MCF 10A (cell line): ENCODE measurements around the gene SYCP3. TPM values are rescaled to one million over a fixed set of nuclear protein-coding genes. Genes with fewer than 3 reads are reported as not detected.

Source experiments
- BruUV-seq: library from RNA; stranded (reverse); fragments of 400-500 nt; replicated peaks from 2 replicates; lab custom pipeline; 2021; lab: Mats Ljungman, UMichigan
- CTCF ChIA-PET: fragments of 300-600 bp; sonication (Branson Sonifier 250); formaldehyde crosslinking; extraction: SDS; loops from one replicate; lab custom pipeline; 2021; ENCODE audit warnings: antibody characterized with exemption, inconsistent platforms; lab: Yijun Ruan, JAX
- POLR2A ChIA-PET: fragments of 300-600, 350-650 bp; sonication (Branson Sonifier 250); formaldehyde crosslinking; extraction: SDS; loops from one replicate; lab custom pipeline; 2020; ENCODE audit warnings: antibody characterized with exemption, inconsistent platforms; lab: Yijun Ruan, JAX
- DNase-seq: peaks from one replicate; pipeline ENCODE4 v3.0.0-alpha.2; 2018; ENCODE audit not compliant: unreplicated experiment
- H3K27ac Mint-ChIP-seq: one replicate; pipeline ENCODE4 v1.8.0; 2022; ENCODE audit warnings: mild to moderate bottlenecking, low read depth, mixed read lengths; ENCODE audit not compliant: unreplicated experiment
- H3K27me3 Mint-ChIP-seq: one replicate; pipeline ENCODE4 v1.8.0; 2022; ENCODE audit warnings: mixed read lengths; ENCODE audit not compliant: insufficient read depth, unreplicated experiment
- H3K36me3 Mint-ChIP-seq: one replicate; pipeline ENCODE4 v1.8.0; 2022; ENCODE audit warnings: mild to moderate bottlenecking, moderate library complexity, mixed read lengths; ENCODE audit not compliant: insufficient read depth, unreplicated experiment
- H3K4me1 Mint-ChIP-seq: one replicate; pipeline ENCODE4 v1.8.0; 2022; ENCODE audit warnings: mixed read lengths; ENCODE audit not compliant: insufficient read depth, unreplicated experiment
- H3K4me3 Mint-ChIP-seq: one replicate; pipeline ENCODE4 v1.8.0; 2022; ENCODE audit warnings: mild to moderate bottlenecking, moderate library complexity, mixed read lengths; ENCODE audit not compliant: unreplicated experiment
- H3K9me3 Mint-ChIP-seq: one replicate; pipeline ENCODE4 v1.8.0; 2022; ENCODE audit warnings: mixed read lengths; ENCODE audit not compliant: unreplicated experiment
- intact Hi-C: fragments of 100-400 bp; cut with micrococcal nuclease; formaldehyde crosslinking; loops from 2 replicates; pipeline ENCODE4 v1.14.1; 2022
- total RNA-seq: library from RNA; stranded (reverse); gene quantifications from 2 replicates; pipeline ENCODE4 v1.2.3, GENCODE V29; 2022
- TF ChIP-seq, protein P1 (sequence below): fragments of 200-600 bp; IDR thresholded peaks from one replicate; pipeline ENCODE4 v1.8.0; 2022; ENCODE audit warnings: antibody characterized with exemption, mild to moderate bottlenecking; ENCODE audit not compliant: unreplicated experiment

SYCP3 gene
- total RNA-seq, 1 experiment from 2014 or later, result not detected

DNA sequence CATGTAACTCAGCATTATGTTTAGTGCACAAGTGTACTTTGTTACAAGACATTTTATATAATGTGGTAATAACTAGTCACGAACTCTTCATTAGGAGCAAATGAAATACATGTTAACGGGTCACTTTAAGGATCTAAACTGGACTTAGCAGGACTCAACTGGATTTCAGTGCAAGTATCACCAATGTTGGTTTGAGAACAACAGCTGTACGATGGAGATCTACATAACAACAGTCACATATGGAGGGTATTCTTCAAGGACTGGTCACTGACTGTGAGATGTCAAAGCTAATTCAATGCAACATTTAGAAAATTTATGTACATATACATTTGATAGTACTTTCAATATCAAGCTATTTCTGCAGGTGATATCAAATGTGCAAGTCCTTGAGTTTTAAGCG, 22.5 kb upstream of the SYCP3 start:
- DNase-seq, result no peak
- Mint-ChIP-seq H3K27me3 (no peaks in the 10 kb centered on the region), H3K9me3 (no peaks in the 10 kb centered on the region), H3K36me3 (peaks cover 17% of the 10 kb centered on the region), H3K27ac (no peak overlapping the region), H3K4me3 (no peak overlapping the region), H3K4me1 (no peaks in the 10 kb centered on the region)
- TF ChIP-seq, protein P1, sequence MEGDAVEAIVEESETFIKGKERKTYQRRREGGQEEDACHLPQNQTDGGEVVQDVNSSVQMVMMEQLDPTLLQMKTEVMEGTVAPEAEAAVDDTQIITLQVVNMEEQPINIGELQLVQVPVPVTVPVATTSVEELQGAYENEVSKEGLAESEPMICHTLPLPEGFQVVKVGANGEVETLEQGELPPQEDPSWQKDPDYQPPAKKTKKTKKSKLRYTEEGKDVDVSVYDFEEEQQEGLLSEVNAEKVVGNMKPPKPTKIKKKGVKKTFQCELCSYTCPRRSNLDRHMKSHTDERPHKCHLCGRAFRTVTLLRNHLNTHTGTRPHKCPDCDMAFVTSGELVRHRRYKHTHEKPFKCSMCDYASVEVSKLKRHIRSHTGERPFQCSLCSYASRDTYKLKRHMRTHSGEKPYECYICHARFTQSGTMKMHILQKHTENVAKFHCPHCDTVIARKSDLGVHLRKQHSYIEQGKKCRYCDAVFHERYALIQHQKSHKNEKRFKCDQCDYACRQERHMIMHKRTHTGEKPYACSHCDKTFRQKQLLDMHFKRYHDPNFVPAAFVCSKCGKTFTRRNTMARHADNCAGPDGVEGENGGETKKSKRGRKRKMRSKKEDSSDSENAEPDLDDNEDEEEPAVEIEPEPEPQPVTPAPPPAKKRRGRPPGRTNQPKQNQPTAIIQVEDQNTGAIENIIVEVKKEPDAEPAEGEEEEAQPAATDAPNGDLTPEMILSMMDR, result no peak
- ChIA-PET CTCF (interaction anchor here (0.6 to 4.0 kb wide), 5 partner anchors 11 to 349 kb away, joined by 3 to 28 read pairs (median 4); partner anchors contain the start of gene GNPTAB), POLR2A (interaction anchor here (0.7 to 1.3 kb wide), 2 partner anchors 248 to 354 kb away, joined by 3 read pairs; partner anchors contain the start of gene ARL1)
- intact Hi-C loops, result no loop called here
- BruUV-seq, result no TSS peak

DNA sequence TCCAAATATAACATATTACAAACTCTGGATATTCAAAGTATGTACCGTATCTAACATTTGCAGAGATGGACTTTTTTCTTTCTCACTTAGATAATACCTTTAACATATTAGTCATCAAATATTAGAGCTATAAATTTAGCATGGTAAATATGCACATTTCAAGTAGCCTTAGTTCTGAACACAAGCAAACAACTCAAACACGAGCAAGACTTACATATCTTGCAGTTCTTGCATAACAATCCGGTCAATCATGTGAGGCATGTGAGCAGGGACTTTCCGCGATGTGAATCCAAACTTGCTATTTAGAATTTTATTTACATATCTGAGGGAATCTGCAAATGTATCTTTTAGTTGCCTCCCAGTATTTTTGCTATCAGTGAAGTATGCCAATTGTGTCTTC, 22.1 kb upstream of the SYCP3 start:
- no peak overlapping the region for H3K27ac Mint-ChIP-seq
- no peaks in the 10 kb centered on the region for H3K4me1 Mint-ChIP-seq
- H3K27me3 Mint-ChIP-seq, result no peaks in the 10 kb centered on the region
- ChIA-PET POLR2A (interaction anchor here (0.7 to 1.3 kb wide), 3 partner anchors 195 to 354 kb away, joined by 3 read pairs; partner anchors contain the start of gene ARL1), CTCF (interaction anchor here (0.6 to 4.0 kb wide), 5 partner anchors 10 to 348 kb away, joined by 3 to 28 read pairs (median 6); no protein-coding TSS in a partner anchor)
- no peaks in the 10 kb centered on the region for H3K9me3 Mint-ChIP-seq
- H3K4me3 Mint-ChIP-seq, result no peak overlapping the region
- intact Hi-C loops, result no loop called here
- H3K36me3 Mint-ChIP-seq, result peaks cover 17% of the 10 kb centered on the region
- TF ChIP-seq, protein P1, result no peak
- DNase-seq, result peak; percentile 1
- BruUV-seq, result no TSS peak

DNA sequence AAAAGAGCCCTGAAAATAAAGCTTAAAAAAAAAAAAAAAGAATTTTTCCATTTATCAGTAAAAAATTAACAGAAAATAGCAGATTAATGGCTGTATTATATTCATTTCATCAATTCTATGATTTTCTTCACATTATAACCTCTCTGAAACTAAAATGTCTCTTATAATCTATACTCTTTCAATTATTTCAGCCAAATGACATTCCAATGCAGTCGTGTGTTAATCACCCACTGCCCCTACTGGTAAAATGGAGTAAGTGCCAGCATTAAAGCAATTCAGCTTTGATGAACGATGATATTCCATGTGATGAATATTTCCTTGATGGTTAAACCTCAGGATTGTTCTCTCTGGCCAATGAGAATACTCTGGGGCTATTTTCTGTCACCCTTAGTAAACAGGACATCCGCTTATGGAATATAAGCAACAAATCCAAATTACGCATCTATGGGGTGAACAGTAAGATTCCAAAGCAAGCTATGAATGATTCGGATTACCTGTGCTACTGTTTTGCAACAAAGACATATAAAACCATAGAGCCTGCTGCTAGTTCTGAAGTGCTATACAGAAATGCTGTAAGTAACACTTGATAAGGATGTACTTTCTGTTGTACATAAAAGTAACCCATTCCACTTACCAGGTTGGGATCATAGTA, 20.3 kb upstream of the SYCP3 start:
- no TSS peak for BruUV-seq
- Mint-ChIP-seq H3K4me1 (no peaks in the 10 kb centered on the region), H3K36me3 (peaks cover 14% of the 10 kb centered on the region), H3K27me3 (no peaks in the 10 kb centered on the region), H3K9me3 (no peaks in the 10 kb centered on the region), H3K4me3 (no peak overlapping the region), H3K27ac (no peak overlapping the region)
- peak; percentile 61 for DNase-seq
- CTCF ChIA-PET, result interaction anchor here (0.5 to 4.0 kb wide), 40 partner anchors 8 to 1108 kb away, joined by 3 to 28 read pairs (median 4); partner anchors contain the start of genes CHPT1 and SYCP3
- intact Hi-C loops, result loop anchor here (1.0 to 5.0 kb wide), 4 partner anchors 62 to 345 kb away; partner anchors contain the start of gene CHPT1
- POLR2A ChIA-PET, result interaction anchor here (0.6 to 1.1 kb wide), 3 partner anchors 352 to 1566 kb away, joined by 3 to 5 read pairs (median 4); partner anchors contain the start of gene ARL1
- TF ChIP-seq, protein P1, result peak; percentile 65

DNA sequence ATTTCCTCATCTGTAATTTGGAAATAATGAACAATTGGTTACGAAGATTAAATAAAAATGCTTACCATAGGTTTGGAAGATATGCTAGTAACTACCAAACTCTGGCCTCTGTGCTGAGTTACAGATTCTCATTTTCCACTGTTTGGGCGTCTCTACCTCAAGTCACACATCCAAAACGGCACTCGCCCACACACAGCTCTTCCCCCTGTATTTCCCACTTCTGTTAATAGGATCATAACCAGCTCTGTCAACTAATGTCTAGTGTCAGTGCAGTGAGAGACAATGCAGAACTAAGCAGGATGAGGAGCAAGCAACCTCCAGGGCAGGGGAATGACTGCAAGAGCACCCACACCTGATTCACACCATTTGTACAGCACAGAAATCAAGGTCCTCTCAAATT, 10.9 kb upstream of the SYCP3 start:
- CTCF ChIA-PET, result interaction anchor here (0.7 to 1.9 kb wide), 2 partner anchors 10 to 82 kb away, joined by 3 to 12 read pairs; no protein-coding TSS in a partner anchor
- intact Hi-C loops, result no loop called here
- POLR2A ChIA-PET, result no interaction called here

More for the DNA sequence above, 10.9 kb upstream of the SYCP3 start:
- BruUV-seq, result no TSS peak
- Mint-ChIP-seq H3K9me3 (no peaks in the 10 kb centered on the region), H3K27ac (no peak overlapping the region), H3K36me3 (peaks cover 54% of the 10 kb centered on the region), H3K27me3 (no peaks in the 10 kb centered on the region), H3K4me3 (no peak overlapping the region), H3K4me1 (no peaks in the 10 kb centered on the region)
- TF ChIP-seq, protein P1, result no peak
- DNase-seq, result no peak
